AG04450 (cell line): Measurements from ENCODE around the gene SIGLEC12. TPM values are rescaled to one million over a fixed set of nuclear protein-coding genes. Genes with fewer than 3 reads are reported as not detected.

Source experiments
- CTCF ChIA-PET: fragments of 300-600, 350-600 bp; formaldehyde crosslinking; extraction: SDS; loops from one replicate; lab custom pipeline; 2022; ENCODE audit warnings: antibody characterized with exemption, inconsistent platforms; lab: Charles Lee
- POLR2A ChIA-PET: fragments of 350-600 bp; formaldehyde crosslinking; extraction: SDS; loops from one replicate; lab custom pipeline; 2021; ENCODE audit warnings: antibody characterized with exemption, inconsistent platforms; lab: Yijun Ruan, JAX
- DNase-seq: peaks from one replicate; pipeline ENCODE4 v3.0.0-alpha.2; 2011; ENCODE audit warnings: low read depth, low spot score
- H3K27ac ChIP-seq: one replicate; pipeline ENCODE4 v1.5.1; 2012; ENCODE audit warnings: low read depth, low read length, control low read depth
- H3K27me3 ChIP-seq: one replicate; pipeline ENCODE4 v1.6.0; 2012; ENCODE audit warnings: low read length; ENCODE audit not compliant: control insufficient read depth, insufficient read depth
- H3K4me3 ChIP-seq: 2 replicates; pipeline ENCODE4 v1.5.1; 2011; ENCODE audit warnings: mild to moderate bottlenecking, low read depth, low read length, control low read depth
- H3K9me3 ChIP-seq: 2 replicates; pipeline ENCODE4 v1.5.1; 2012; ENCODE audit warnings: low read length; ENCODE audit not compliant: control insufficient read depth, insufficient read depth
- polyA plus RNA-seq: library from polyadenylated mRNA; depleted of rRNA; stranded (reverse); fragments of >200 nt; gene quantifications from 2 replicates; pipeline ENCODE4 v1.2.3, GENCODE V29; 2011
- TF ChIP-seq, protein P1 (sequence below): IDR thresholded peaks from 2 replicates; pipeline ENCODE4 v1.5.1; 2011; ENCODE audit warnings: low read depth, low read length, control low read depth, inconsistent platforms

The SIGLEC12 gene
- polyA plus RNA-seq, 1 experiment, result not detected

DNA sequence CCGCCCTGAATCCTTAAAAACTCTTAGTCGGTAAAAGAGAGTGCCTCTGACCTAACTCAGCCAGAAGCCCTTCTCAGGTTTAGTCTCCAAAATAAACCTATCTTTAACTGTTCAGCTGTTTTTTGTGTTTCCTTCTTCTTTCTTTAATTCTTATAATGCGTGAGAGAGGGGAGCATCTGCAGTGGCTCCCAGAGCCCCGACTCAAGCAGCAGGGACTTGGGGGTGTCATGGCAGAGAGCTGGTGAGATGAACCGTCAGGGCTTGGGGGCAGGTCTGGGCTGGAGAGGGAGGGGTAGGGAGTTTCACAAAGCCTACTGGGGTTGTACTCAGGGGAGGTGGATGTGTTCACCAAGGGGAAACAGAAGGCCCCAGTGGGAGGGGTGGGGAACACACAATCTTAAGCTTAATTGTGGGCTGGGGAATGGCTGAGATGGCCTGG, 46.6 kb upstream of the SIGLEC12 start:
- Histone ChIP-seq H3K27me3 (no peaks in the 10 kb centered on the region), H3K27ac (no peak overlapping the region), H3K4me3 (no peak overlapping the region), H3K9me3 (no peaks in the 10 kb centered on the region)
- DNase-seq, result no peak
- ChIA-PET POLR2A (no interaction called here), CTCF (no interaction called here)
- TF ChIP-seq, protein P1, sequence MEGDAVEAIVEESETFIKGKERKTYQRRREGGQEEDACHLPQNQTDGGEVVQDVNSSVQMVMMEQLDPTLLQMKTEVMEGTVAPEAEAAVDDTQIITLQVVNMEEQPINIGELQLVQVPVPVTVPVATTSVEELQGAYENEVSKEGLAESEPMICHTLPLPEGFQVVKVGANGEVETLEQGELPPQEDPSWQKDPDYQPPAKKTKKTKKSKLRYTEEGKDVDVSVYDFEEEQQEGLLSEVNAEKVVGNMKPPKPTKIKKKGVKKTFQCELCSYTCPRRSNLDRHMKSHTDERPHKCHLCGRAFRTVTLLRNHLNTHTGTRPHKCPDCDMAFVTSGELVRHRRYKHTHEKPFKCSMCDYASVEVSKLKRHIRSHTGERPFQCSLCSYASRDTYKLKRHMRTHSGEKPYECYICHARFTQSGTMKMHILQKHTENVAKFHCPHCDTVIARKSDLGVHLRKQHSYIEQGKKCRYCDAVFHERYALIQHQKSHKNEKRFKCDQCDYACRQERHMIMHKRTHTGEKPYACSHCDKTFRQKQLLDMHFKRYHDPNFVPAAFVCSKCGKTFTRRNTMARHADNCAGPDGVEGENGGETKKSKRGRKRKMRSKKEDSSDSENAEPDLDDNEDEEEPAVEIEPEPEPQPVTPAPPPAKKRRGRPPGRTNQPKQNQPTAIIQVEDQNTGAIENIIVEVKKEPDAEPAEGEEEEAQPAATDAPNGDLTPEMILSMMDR, result no peak

DNA sequence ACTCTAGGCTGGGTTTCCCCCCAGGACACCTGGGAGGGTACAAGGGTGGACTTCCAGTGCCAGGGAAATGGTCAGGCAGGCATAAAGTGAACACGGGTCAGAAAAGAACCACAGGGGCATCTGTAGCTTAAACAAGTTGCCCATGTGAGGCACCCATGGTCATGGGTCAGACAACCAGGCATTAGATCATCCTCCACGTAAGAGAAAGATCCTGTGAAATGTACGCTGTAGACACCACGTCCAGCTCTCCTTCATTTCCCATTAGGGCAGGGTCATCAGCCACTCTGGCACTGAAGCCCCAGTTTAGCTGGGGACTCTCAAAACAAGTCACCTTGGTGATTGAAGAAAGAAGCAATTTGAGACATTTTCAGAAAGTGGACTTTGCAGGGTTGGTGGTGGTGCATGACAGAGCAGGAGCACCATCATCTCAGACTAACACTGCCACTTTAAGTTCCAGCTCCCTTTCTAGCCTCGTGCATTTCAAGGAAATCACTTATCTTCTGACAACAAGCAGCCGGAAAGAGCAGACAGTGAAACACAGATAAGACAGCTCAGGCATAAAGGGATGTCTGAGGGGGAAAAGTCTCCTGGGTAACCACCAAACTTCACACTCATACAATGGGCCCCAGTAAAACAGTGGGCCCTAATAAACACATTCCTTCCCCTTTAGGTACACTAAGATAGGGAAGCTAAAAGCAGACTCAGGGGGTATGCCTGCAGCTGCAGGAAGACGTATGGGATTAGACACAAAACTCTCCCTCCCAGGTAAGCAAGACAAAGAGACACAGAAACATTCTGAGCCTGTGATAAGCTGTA, 46.0 kb upstream of the SIGLEC12 start:
- Histone ChIP-seq H3K4me3 (no peak overlapping the region), H3K27me3 (no peaks in the 10 kb centered on the region), H3K9me3 (no peaks in the 10 kb centered on the region), H3K27ac (no peak overlapping the region)
- no peak for DNase-seq
- ChIA-PET CTCF (no interaction called here), POLR2A (no interaction called here)
- TF ChIP-seq, protein P1, result no peak

DNA sequence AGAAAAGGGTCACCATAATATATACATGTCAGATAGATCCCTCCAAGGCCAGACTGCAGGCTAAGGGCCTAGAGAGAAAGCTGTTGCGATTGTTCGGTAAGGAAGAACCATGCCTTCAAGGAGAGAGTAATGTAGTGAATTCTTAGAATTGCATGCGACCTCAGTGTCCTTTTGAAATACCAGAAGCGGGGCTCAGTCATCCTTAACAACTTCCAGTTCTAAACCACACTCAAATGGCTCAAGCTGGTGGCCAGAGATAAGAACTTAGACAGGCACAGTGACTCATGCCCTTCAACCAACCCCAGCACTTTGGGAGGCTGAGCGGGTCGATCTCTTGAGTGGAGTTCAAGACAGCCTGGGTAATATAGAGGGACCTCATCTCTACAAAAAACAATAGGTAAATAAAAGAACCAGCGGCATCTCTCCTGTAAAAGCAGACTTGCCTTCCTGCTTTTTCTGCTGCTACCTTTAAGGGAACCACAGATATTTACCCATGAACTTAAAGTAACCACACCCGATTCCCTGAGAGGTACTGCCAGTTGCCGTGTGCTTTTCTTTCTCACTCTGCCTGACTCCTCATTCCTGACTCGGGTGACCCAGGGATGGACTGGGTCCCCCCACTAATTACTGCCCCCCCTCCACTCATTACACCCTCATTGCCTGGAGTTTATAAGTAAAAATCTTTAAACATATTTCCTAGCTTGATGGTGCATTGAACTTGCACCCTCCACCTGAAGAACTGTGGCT, 45.2 kb upstream of the SIGLEC12 start:
- TF ChIP-seq, protein P1, result no peak
- ChIA-PET CTCF (no interaction called here), POLR2A (no interaction called here)
- no peaks in the 10 kb centered on the region for H3K27me3 ChIP-seq
- no peak overlapping the region for H3K4me3 ChIP-seq
- no peaks in the 10 kb centered on the region for H3K9me3 ChIP-seq
- no peak for DNase-seq
- no peak overlapping the region for H3K27ac ChIP-seq

DNA sequence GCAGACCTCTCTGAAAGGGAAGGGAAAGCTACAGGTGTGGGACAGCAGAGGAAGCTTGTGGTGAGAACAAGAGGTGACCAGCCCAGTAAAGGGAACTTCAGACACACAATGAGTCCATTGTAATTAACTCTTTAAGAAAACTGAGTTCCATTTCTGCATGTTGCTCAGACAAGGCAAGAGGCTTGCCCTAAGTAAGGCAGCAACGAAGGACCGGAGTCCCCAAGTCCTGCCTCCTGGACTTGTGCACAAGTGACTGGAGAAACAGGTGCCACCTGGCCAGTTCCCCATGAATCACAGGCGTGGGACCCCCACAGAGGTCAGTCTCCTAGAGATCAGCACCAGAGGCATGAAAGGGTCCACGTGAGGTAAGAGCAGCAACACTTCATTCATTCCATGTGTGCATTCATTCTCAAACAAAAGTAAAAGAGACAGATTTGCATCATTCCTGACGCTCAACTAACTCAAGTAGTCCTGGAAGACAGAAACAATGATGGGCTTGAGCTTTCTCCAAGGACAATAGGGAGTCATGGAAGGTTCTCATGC, 44.6 kb upstream of the SIGLEC12 start:
- no peaks in the 10 kb centered on the region for H3K27me3 ChIP-seq
- DNase-seq, result no peak
- ChIA-PET CTCF (no interaction called here), POLR2A (no interaction called here)
- TF ChIP-seq, protein P1, result no peak
- no peaks in the 10 kb centered on the region for H3K9me3 ChIP-seq
- H3K4me3 ChIP-seq, result no peak overlapping the region
- no peak overlapping the region for H3K27ac ChIP-seq

DNA sequence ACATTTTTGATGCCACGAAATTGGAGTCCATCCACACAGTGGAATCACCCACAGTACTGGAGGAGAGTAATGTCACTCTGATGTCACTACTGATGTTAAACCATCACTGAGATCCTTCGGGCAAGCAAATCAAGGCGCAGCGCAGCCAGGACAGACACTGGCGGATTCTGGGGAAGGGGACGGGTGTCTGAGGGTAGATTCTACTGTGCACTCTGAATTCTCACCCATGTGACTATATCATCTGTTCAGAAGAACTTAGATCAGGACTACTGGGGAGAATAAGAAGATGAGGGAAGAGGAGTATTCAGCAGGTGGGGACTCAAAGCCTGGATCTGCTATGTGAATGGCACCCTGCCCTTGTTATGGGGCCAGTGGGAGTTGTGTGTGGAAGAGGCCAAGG, 42.4 kb upstream of the SIGLEC12 start:
- Histone ChIP-seq H3K27me3 (no peaks in the 10 kb centered on the region), H3K9me3 (no peaks in the 10 kb centered on the region), H3K4me3 (no peak overlapping the region), H3K27ac (no peak overlapping the region)
- TF ChIP-seq, protein P1, result no peak
- no peak for DNase-seq
- ChIA-PET CTCF (no interaction called here), POLR2A (no interaction called here)
